A549 treated with DMSO at 1 μM for 4 hours (cell line): ENCODE results near the gene ZBED1. TPM values are rescaled to one million over a fixed set of nuclear protein-coding genes. Genes with fewer than 3 reads are reported as not detected.

Experiments
- total RNA-seq: library from RNA; stranded (reverse); fragments of 200-300 nt; extraction: Qiagen RNA extraction; gene quantifications from 5 replicates; pipeline ENCODE4 v1.2.3, GENCODE V29; 2022; ENCODE audit warnings: low read depth

ZBED1 gene
- 25.3 to 31.9 TPM (median 31.0 TPM) in 5 replicates for total RNA-seq

GRCh38 chrX:2500803-2501558 lies at the start of gene ZBED1, which contains the start of gene DHRSX:
ZBED1 (minus strand) TSS chrX:2500976; CDS start chrX:2490719, 10,257 bp downstream.
DHRSX (minus strand) TSS chrX:2500976; CDS start chrX:2500925, 51 bp downstream.

Other genes starting within 250 kb of the ZBED1 start
- gene DHRSX, start within 50 bp of the ZBED1 start, total RNA-seq, result 36.1 to 41.9 TPM (median 40.9 TPM) in 5 replicates
- gene CD99, start 190.3 kb upstream of the ZBED1 start, total RNA-seq, result 232 to 256 TPM (median 243 TPM) in 5 replicates